ENCODE results near the gene OR13C8.

Gene OR13C8

DNA sequence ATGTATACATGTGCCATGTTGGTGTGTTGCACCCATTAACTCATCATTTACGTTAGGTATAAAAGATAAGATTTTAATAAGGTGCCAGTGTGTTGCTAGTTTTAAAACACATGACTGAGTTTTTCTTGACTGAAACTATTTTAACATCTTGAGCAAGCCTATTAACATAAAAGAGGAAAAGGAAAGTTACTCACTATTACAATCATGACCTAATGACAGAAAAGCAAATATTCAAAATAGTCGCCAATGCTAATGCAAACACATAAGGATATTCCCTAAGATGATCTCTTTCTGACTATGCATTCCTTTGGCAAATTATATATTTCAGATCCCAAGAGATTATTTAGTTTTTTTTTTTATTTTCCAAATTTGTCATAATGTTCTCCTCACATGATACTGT is 42.2 kb downstream of the OR13C8 start:
- DNase-seq (ENCODE audit: low spot score): no peak

DNA sequence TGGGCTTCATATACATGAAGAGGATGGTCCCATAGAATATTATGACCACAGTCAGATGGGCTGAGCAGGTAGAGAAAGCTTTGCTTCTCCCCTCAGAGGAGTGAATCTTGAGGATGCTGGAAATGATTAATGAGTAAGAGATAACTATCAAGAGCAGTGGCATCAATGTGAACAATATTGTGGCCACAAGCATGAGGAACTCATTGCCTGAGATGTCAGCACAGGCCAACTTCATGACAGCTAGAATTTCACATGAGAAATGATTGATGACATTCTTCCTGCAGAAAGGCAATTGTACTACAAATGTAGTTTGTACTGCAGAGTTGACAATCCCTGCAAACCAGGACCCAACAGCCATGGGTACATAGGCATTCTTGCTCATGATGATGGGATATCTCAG is 48.5 kb downstream of the OR13C8 start:
- no peak for DNase-seq (ENCODE audit: low spot score)

DNA sequence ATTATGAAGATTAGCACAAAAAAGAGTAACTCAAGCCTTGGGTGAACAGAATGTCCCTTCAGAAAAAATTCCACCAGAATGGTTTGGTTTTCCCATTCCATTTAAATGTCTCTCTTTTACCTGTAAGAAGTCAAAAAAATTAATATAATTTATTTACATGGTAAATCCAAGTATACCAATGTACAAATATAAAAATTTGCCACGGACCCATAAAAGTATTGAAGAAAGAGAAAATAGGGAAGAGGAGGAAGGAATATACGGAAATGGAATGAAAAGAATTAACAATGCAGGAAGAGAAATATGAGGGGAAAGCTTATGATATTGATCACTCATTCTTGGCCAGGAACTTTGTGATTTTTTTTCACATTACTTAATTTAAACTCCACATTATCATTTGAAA is 49.1 kb downstream of the OR13C8 start, which contains the start of gene OR13C9:
Gene OR13C9 (minus strand): TSS at position 101 of the 400 bp plus-strand sequence. CDS start 0 bp downstream, at position 101.
- DNase-seq (ENCODE audit: low spot score): no peak

Measured in iPS-NIHi11 (cell line).